Smooth muscle cell (in vitro differentiated cells): ENCODE results near the gene DGKI. TPM values are rescaled to one million over a fixed set of nuclear protein-coding genes. Genes with fewer than 3 reads are reported as not detected.

Experiments used
- DNase-seq: peaks from one replicate; lab custom pipeline; 2025; ENCODE audit not compliant: unreplicated experiment; lab: John Stamatoyannopoulos, UW
- H2AFZ ChIP-seq: fragments of 200-600 bp; sonication (generic); 2 replicates; pipeline ENCODE4 v1.6.0; 2016; ENCODE audit warnings: antibody characterized with exemption, low read depth, mild to moderate bottlenecking
- H3F3A ChIP-seq: fragments of 200-600 bp; sonication (generic); 2 replicates; pipeline ENCODE4 v1.6.0; 2017; ENCODE audit warnings: antibody characterized with exemption, low read depth
- H3K27ac ChIP-seq: fragments of 200-600 bp; sonication (generic); 2 replicates; pipeline ENCODE4 v1.5.1; 2016; ENCODE audit warnings: low read depth, mild to moderate bottlenecking
- H3K27me3 ChIP-seq: fragments of 200-600 bp; sonication (generic); 2 replicates; pipeline ENCODE4 v1.6.1; 2016; ENCODE audit warnings: low read depth, mild to moderate bottlenecking
- H3K36me3 ChIP-seq: fragments of 200-600 bp; sonication (generic); 2 replicates; pipeline ENCODE4 v1.5.1; 2016; ENCODE audit warnings: low read depth
- H3K4me1 ChIP-seq: fragments of 200-600 bp; sonication (generic); 2 replicates; pipeline ENCODE4 v1.5.1; 2016; ENCODE audit warnings: low read depth
- H3K4me2 ChIP-seq: fragments of 200-600 bp; sonication (generic); 2 replicates; pipeline ENCODE4 v1.6.0; 2016; ENCODE audit warnings: mild to moderate bottlenecking
- H3K4me3 ChIP-seq: fragments of 200-600 bp; sonication (generic); 2 replicates; pipeline ENCODE4 v1.5.1; 2016; ENCODE audit warnings: mild to moderate bottlenecking
- H3K79me2 ChIP-seq: fragments of 200-600 bp; sonication (generic); 2 replicates; pipeline ENCODE4 v1.6.0; 2016; ENCODE audit warnings: low read depth, mild to moderate bottlenecking
- H3K9ac ChIP-seq: fragments of 200-600 bp; sonication (generic); 2 replicates; pipeline ENCODE4 v1.6.0; 2016; ENCODE audit warnings: low read depth
- H3K9me3 ChIP-seq: fragments of 200-600 bp; sonication (generic); replicated peaks from 2 replicates; pipeline ENCODE4 v1.5.1; 2016; ENCODE audit warnings: low read depth
- H4K20me1 ChIP-seq: fragments of 200-600 bp; sonication (generic); 2 replicates; pipeline ENCODE4 v1.6.0; 2016; ENCODE audit warnings: low read depth
- CTCF ChIP-seq: fragments of 200-600 bp; sonication (generic); IDR thresholded peaks from 2 replicates; pipeline ENCODE4 v1.5.1; 2017; ENCODE audit warnings: borderline replicate concordance, mild to moderate bottlenecking, antibody characterized with exemption; ENCODE audit not compliant: insufficient read depth, poor library complexity, severe bottlenecking
- WGBS: methylation state at CpG from one replicate; pipeline ENCODE4 v1.1.7; 2016; ENCODE audit warnings: low lambda C conversion rate; 5-methylcytosine and 5-hydroxymethylcytosine counted together
- polyA plus RNA-seq: library from polyadenylated mRNA; unstranded; fragments of >200 nt; fragmentation: Nextera tagmentation; extraction: Ambion mirVana; gene quantifications from 2 replicates; pipeline ENCODE4 v1.2.1, GENCODE V29; 2016
- total RNA-seq: library from RNA; depleted of rRNA; stranded (reverse); fragments of >200 nt; gene quantifications from 2 replicates; pipeline ENCODE4 v1.2.3, GENCODE V29; 2014

DGKI gene
- total and polyA plus RNA-seq, 2 experiments from 2014 or later: 2.5 to 6.2 TPM

DNA sequence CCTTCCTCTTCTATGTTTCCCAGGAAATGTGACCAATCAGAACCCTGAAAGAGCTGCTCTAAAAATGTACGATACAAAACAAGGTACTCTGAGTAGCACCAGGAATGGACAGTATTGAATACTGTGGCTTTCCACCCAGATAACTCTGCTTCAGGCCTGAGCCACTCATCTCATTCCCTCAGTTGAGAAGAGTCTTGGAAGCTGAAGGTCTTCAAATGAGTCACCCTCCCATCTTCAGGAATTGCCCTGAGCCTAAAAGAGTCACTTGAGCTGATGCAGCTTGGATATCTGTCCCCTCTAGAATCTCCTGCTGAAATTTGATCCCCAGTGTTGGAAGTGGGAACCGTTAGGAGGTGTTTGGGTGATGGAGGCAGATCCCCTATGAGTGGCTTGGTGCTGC is 210.4 kb downstream of the DGKI start:
- Histone ChIP-seq H3K9ac (no peak overlapping the region), H3K79me2 (no peaks in the 10 kb centered on the region), H2AFZ (no peak overlapping the region), H3K27ac (no peak overlapping the region), H3K27me3 (no peaks in the 10 kb centered on the region), H3K4me2 (no peak overlapping the region), H3K9me3 (no peaks in the 10 kb centered on the region), H3K36me3 (no peaks in the 10 kb centered on the region), H4K20me1 (no peaks in the 10 kb centered on the region), H3K4me1 (no peaks in the 10 kb centered on the region), H3K4me3 (no peak overlapping the region), H3F3A (no peaks in the 10 kb centered on the region)
- DNase-seq: no peak
- 76% methylated on average over 2 of the region's 2 CpGs for WGBS
- no peak for TF ChIP-seq CTCF

- H3K36me3 ChIP-seq: no peaks in the 10 kb centered on the region
- no peak overlapping the region for H3K27ac ChIP-seq
- H3K4me1 ChIP-seq: no peaks in the 10 kb centered on the region
- H3F3A ChIP-seq: no peaks in the 10 kb centered on the region
- H3K4me3 ChIP-seq: no peak overlapping the region
- DNase-seq: no peak
- WGBS: 85% methylated on average over 6 of the region's 6 CpGs
- no peak overlapping the region for H3K9ac ChIP-seq
- H4K20me1 ChIP-seq: no peaks in the 10 kb centered on the region
- H3K4me2 ChIP-seq: no peak overlapping the region
- no peak overlapping the region for H2AFZ ChIP-seq
- TF ChIP-seq CTCF: no peak
- no peaks in the 10 kb centered on the region for H3K27me3 ChIP-seq
- H3K9me3 ChIP-seq: no peaks in the 10 kb centered on the region
- H3K79me2 ChIP-seq: no peaks in the 10 kb centered on the region
Observed at GRCh38 chr7:137635874-137636273, 210.9 kb downstream of the DGKI start.

- Histone ChIP-seq H3F3A (no peaks in the 10 kb centered on the region), H3K4me2 (no peak overlapping the region), H3K9ac (no peak overlapping the region), H3K79me2 (no peaks in the 10 kb centered on the region), H2AFZ (no peak overlapping the region), H3K27ac (no peak overlapping the region), H3K36me3 (no peaks in the 10 kb centered on the region), H3K4me1 (no peaks in the 10 kb centered on the region), H4K20me1 (no peaks in the 10 kb centered on the region), H3K27me3 (no peaks in the 10 kb centered on the region), H3K9me3 (no peaks in the 10 kb centered on the region), H3K4me3 (no peak overlapping the region)
- TF ChIP-seq CTCF: no peak
- 93% methylated on average over 3 of the region's 3 CpGs for WGBS
- DNase-seq: no peak
Observed at GRCh38 chr7:137635132-137635531, 211.6 kb downstream of the DGKI start.

GRCh38 chr7:137634356-137634755 is 212.4 kb downstream of the DGKI start:
- no peak for TF ChIP-seq CTCF
- 97% methylated on average over 1 of the region's 1 CpG for WGBS
- H3K9me3 ChIP-seq: no peaks in the 10 kb centered on the region
- no peaks in the 10 kb centered on the region for H3F3A ChIP-seq
- DNase-seq: no peak
- H2AFZ ChIP-seq: no peak overlapping the region
- H3K4me3 ChIP-seq: no peak overlapping the region
- H3K27ac ChIP-seq: no peak overlapping the region
- H3K4me1 ChIP-seq: no peaks in the 10 kb centered on the region
- no peaks in the 10 kb centered on the region for H3K27me3 ChIP-seq
- H3K4me2 ChIP-seq: no peak overlapping the region
- no peaks in the 10 kb centered on the region for H3K79me2 ChIP-seq
- no peaks in the 10 kb centered on the region for H4K20me1 ChIP-seq
- no peak overlapping the region for H3K9ac ChIP-seq
- no peaks in the 10 kb centered on the region for H3K36me3 ChIP-seq
